Thoracic aorta (tissue), 2 donors: Measurements from ENCODE around the gene WIF1. TPM values are rescaled to one million over a fixed set of nuclear protein-coding genes. Genes with fewer than 3 reads are reported as not detected.

Source experiments
- ATAC-seq: fragments of 150-250 bp; one replicate; pipeline ENCODE4 v1.8.0; 2017; ENCODE audit warnings: low read depth; ENCODE audit not compliant: insufficient number of reproducible peaks, low FRiP score
- DNase-seq: peaks from one replicate; pipeline ENCODE4 v3.0.0-alpha.2; 2020; ENCODE audit warnings: low spot score
- H3K27ac ChIP-seq, 2 donors: fragments of 200-600 bp; sonication (generic); 1 replicate in 1 of 2; 2 replicates in 1 of 2; pipeline ENCODE4 v1.5.1; 2016; ENCODE audit warnings: mild to moderate bottlenecking in 2 of 2, moderate library complexity in 2 of 2
- H3K27me3 ChIP-seq: fragments of 200-600 bp; sonication (generic); replicated peaks from 2 replicates; pipeline ENCODE4 v1.6.0; 2016; ENCODE audit warnings: mild to moderate bottlenecking; ENCODE audit not compliant: insufficient read depth
- H3K36me3 ChIP-seq: fragments of 200-600 bp; sonication (generic); one replicate; pipeline ENCODE4 v1.5.1; 2016
- H3K4me1 ChIP-seq, 2 donors: fragments of 200-600 bp; sonication (generic); 1 replicate in 1 of 2; 2 replicates in 1 of 2; pipeline versions ENCODE4 v1.5.1 to v1.6.0; 2016; ENCODE audit warnings: low read depth in 2 of 2, mild to moderate bottlenecking in 1 of 2; ENCODE audit not compliant: control insufficient read depth in 1 of 2
- H3K4me3 ChIP-seq: fragments of 200-600 bp; sonication (generic); 2 replicates; pipeline ENCODE4 v1.5.1; 2016; ENCODE audit warnings: mild to moderate bottlenecking
- H3K9me3 ChIP-seq: fragments of 200-600 bp; sonication (generic); 2 replicates; pipeline ENCODE4 v1.5.1; 2016
- CTCF ChIP-seq: fragments of 200-600 bp; sonication (generic); IDR thresholded peaks from one replicate; pipeline ENCODE4 v1.5.1; 2019; ENCODE audit warnings: antibody characterized with exemption
- total RNA-seq, 2 donors: library from RNA; depleted of rRNA; stranded (reverse); fragments of >200 nt; gene quantifications; one replicate each; pipeline versions ENCODE4 v1.1.0 to v1.2.3, GENCODE V29; 2016

Gene WIF1
- total RNA-seq, 2 donors from 2014 or later, result not detected

DNA sequence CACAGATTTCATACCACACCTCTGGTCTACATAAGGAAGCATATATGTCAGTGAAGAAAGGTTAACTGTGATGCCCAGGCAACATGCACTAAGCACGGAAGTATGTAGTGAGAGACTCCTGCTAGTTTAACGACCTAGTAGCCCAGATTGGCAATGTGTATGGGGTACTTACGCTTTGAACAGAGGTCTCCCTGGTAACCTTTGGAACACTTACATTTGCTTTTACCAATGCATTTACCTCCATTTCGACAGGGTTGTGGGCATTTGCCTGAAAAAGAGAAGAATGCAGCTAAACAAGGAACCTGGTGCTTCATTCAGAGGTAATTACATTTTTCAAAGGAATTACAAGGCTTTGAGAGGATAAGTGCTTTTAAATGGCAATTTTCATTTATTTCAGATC lies 65.2 kb downstream of the WIF1 start:
- ATAC-seq (no peak), DNase-seq (no peak)
- TF ChIP-seq CTCF, result no peak
- Histone ChIP-seq H3K4me1 (no peaks in the 10 kb centered on the region), H3K9me3 (no peaks in the 10 kb centered on the region), H3K27ac (no peak overlapping the region), H3K36me3 (no peaks in the 10 kb centered on the region), H3K4me3 (no peak overlapping the region), H3K27me3 (no peaks in the 10 kb centered on the region)

DNA sequence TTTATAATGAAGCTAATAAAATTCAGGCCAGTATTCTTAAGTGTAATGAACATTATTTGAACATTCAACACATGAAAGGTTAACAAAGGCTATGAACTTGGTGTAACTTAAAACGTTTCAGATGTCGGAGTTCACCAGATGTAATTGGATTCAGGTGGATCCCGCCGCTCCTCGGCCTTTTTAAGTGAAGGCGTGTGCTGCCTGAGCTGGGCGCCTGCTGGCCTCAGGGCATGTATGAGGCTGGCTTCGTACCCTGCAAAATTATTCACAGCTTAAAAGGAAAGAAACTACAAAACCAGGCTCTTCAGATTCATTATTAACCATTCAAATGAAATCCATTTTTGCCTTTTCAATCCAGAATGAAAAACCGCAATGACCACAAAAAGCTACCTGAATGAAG lies 69.9 kb downstream of the WIF1 start:
- no peaks in the 10 kb centered on the region for H3K36me3 ChIP-seq
- H3K27me3 ChIP-seq, result no peaks in the 10 kb centered on the region
- TF ChIP-seq CTCF, result no peak
- no peak for ATAC-seq
- no peak overlapping the region for H3K4me3 ChIP-seq
- H3K4me1 ChIP-seq, result no peaks in the 10 kb centered on the region
- no peak overlapping the region for H3K27ac ChIP-seq
- no peak for DNase-seq
- no peaks in the 10 kb centered on the region for H3K9me3 ChIP-seq

GRCh38 chr12:65045269-65045668 lies 75.8 kb downstream of the WIF1 start:
- Histone ChIP-seq H3K27ac (no peak overlapping the region), H3K4me3 (no peak overlapping the region), H3K36me3 (no peaks in the 10 kb centered on the region), H3K27me3 (no peaks in the 10 kb centered on the region), H3K4me1 (no peaks in the 10 kb centered on the region), H3K9me3 (no peaks in the 10 kb centered on the region)
- ATAC-seq (no peak), DNase-seq (no peak)
- TF ChIP-seq CTCF, result no peak

DNA sequence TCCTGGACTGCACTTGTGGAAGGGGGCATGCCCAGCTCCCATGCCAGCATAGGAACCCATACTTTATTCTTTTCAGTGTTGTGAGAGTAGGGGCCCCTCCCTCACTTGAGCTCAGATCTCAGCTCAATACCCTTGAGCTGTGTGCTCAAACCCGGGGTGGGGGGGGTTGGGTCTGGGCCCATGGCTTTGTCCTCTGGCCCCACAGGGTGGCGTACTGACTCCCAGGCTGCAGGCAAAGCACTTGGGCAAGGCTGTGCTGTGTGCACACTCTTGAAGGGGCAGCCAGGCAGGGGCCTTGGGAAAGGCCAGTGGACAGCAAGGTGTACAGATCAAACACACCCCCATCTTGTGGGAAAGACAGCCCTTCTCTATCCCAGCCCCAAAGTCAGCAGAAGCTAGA lies 81.8 kb downstream of the WIF1 start:
- Histone ChIP-seq H3K27ac (no peak overlapping the region), H3K4me3 (no peak overlapping the region), H3K9me3 (no peaks in the 10 kb centered on the region), H3K4me1 (no peaks in the 10 kb centered on the region), H3K36me3 (no peaks in the 10 kb centered on the region), H3K27me3 (no peaks in the 10 kb centered on the region)
- TF ChIP-seq CTCF, result no peak
- DNase-seq (no peak), ATAC-seq (no peak)

DNA sequence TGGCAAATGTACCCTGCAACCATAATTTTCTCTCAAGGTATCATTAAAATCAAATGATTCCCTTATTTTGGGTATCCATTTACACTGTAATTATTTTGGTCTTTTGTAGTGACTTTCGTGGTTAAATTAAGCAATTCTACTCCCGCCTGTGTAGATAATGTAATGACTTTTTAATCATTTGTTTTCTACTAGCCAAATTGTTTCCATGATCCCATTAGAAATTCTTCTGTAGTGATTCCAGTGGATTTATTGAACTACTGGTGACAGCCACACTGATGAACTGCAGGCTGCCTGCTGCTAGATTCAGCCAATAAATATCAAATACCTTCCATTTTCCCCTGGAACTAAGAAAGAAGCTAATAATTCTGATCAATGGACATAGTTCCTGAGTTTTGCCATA lies 96.0 kb downstream of the WIF1 start:
- Histone ChIP-seq H3K4me3 (no peak overlapping the region), H3K36me3 (no peaks in the 10 kb centered on the region), H3K27ac (no peak overlapping the region), H3K9me3 (no peaks in the 10 kb centered on the region), H3K4me1 (no peaks in the 10 kb centered on the region), H3K27me3 (no peaks in the 10 kb centered on the region)
- DNase-seq, result no peak
- TF ChIP-seq CTCF, result no peak
- ATAC-seq, result no peak
